ENCODE results near the gene LCE6A.

The LCE6A gene

DNA sequence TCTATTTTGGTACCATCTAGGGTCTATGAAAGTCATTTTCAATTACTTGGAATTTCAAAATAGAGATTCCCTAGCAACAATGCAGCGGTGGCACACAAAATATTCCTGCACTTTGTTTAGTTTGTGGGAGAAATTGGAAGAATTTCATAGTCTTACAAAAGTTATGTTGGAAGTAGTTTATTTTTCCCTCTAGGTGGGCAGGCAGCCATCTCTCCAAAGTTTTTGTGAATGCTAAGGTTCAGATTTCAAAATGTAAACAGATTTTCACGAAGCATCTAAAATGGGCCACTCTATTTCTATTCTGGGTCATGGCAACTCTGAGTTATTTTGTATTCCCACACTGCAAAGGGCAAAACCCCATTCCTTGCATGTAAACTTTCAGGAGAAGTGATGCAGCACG is 43.4 kb downstream of the LCE6A start:
- no peak for DNase-seq (ENCODE audit: low spot score)
- TF ChIP-seq, protein P1, sequence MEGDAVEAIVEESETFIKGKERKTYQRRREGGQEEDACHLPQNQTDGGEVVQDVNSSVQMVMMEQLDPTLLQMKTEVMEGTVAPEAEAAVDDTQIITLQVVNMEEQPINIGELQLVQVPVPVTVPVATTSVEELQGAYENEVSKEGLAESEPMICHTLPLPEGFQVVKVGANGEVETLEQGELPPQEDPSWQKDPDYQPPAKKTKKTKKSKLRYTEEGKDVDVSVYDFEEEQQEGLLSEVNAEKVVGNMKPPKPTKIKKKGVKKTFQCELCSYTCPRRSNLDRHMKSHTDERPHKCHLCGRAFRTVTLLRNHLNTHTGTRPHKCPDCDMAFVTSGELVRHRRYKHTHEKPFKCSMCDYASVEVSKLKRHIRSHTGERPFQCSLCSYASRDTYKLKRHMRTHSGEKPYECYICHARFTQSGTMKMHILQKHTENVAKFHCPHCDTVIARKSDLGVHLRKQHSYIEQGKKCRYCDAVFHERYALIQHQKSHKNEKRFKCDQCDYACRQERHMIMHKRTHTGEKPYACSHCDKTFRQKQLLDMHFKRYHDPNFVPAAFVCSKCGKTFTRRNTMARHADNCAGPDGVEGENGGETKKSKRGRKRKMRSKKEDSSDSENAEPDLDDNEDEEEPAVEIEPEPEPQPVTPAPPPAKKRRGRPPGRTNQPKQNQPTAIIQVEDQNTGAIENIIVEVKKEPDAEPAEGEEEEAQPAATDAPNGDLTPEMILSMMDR (IDR thresholded peaks at IDR 0.05; ENCODE audit: extremely low read depth, insufficient read depth, missing control alignments), result no peak
- in situ Hi-C loops (cut with MboI; ENCODE audit: low pct_unique_long_range_greater_than_20kb, low sequenced_read_pairs, unreplicated experiment), result no loop called here

DNA sequence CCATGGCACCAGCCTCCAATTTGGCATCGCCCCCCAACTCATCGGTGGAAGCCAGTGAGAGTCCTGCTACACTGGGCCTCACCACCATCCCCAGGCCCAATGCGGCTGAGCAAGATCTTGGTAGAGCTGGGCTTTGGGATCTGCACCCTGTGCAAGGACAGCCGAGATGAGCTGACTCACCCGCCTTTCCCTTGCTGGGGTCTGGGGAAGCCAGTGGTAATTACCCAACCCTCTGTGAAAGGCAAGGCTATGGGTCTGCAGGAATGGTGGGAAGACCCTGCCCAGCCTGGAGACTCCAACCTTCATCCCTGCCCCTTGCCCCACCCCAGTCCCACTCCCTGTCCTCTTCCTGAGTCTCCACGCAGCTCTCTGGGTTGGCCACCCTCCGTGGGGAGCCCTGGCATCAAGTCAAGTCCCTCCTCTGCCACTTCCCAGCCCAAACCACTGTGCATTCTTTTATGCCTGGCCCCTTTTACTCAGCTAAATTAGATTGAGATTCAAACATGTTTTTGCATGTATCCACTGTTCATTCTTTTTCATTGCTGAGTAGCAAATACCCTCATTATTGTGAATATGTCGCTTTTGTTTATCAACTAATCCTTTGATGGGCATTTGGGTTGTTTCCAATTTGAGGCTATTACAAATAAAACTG is 44.2 kb downstream of the LCE6A start:
- TF ChIP-seq, protein P1 (IDR thresholded peaks at IDR 0.05; ENCODE audit: extremely low read depth, insufficient read depth, missing control alignments), result no peak
- in situ Hi-C loops (cut with MboI; ENCODE audit: low pct_unique_long_range_greater_than_20kb, low sequenced_read_pairs, unreplicated experiment), result no loop called here
- DNase-seq (ENCODE audit: low spot score), result no peak

DNA sequence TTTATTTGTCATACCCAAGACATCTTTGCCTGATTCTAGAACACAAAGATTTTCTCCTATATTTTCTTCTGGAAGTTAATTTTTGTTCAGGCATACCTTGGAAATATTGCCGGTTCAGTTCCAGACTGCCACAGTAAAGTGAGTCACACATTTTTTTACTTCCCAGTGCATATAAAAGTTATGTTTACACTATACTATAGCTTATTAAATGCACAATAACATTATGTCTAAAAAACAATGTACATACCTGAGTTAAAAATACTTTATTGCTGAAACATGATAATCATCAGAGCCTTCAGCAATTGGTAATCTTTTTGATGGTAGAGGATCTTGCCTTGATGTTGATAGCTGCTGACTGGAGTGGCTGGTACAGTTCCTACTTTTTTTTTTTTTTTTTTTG is 45.5 kb downstream of the LCE6A start:
- in situ Hi-C loops (cut with MboI; ENCODE audit: low pct_unique_long_range_greater_than_20kb, low sequenced_read_pairs, unreplicated experiment), result no loop called here
- no peak for DNase-seq (ENCODE audit: low spot score)
- TF ChIP-seq, protein P1 (IDR thresholded peaks at IDR 0.05; ENCODE audit: extremely low read depth, insufficient read depth, missing control alignments), result no peak

Measured in GM13977 (cell line).